Measurements from ENCODE around the gene SLC27A6.

SLC27A6 gene

GRCh38 chr5:128965011-128965637 lies at the start of gene SLC27A6:
SLC27A6 (plus strand) TSS chr5:128965488; CDS start chr5:128966138, 650 bp downstream.
- no peak for TF ChIP-seq EGR1 (IDR thresholded peaks at IDR 0.05)
- TF ChIP-seq CEBPB (IDR thresholded peaks at IDR 0.05): no peak
- TF ChIP-seq NFIC (IDR thresholded peaks at IDR 0.05): no peak
- peak; percentile 56; the same call in 1 of the 2 replicates for TF ChIP-seq MAX (IDR thresholded peaks at IDR 0.05)
- no peak for TF ChIP-seq EP300 (IDR thresholded peaks at IDR 0.05; ENCODE audit: borderline replicate concordance)
- no peak for TF ChIP-seq RAD21 (IDR thresholded peaks at IDR 0.05; ENCODE audit: low read depth)
- TF ChIP-seq TAF1 (IDR thresholded peaks at IDR 0.05; ENCODE audit: low read depth): peak; percentile 58; the same call in 1 of the 2 replicates
- TF ChIP-seq TCF12 (IDR thresholded peaks at IDR 0.05; ENCODE audit: low read depth): no peak; the same call in 1 of the 2 replicates
- peak; percentile 7; the same call in 1 of the 2 replicates for TF ChIP-seq TEAD4 (IDR thresholded peaks at IDR 0.05)
- no peak for TF ChIP-seq USF1 (IDR thresholded peaks at IDR 0.05)
- TF ChIP-seq CREB1 (IDR thresholded peaks at IDR 0.05; ENCODE audit: low read depth): no peak
- TF ChIP-seq REST (IDR thresholded peaks at IDR 0.05; ENCODE audit: low read depth): peak; percentile 22; the same call in 1 of the 2 replicates
- no peak for TF ChIP-seq FOXM1 (IDR thresholded peaks at IDR 0.05; ENCODE audit: borderline replicate concordance, low read depth)
- peak; percentile 40; the same call in 1 of the 2 replicates for TF ChIP-seq YY1 (IDR thresholded peaks at IDR 0.05; ENCODE audit: low read depth)
- peak; percentile 82 for TF ChIP-seq ZBTB7A (IDR thresholded peaks at IDR 0.05; ENCODE audit: low read depth)

GRCh38 chr5:128919542-128919941 lies 45.7 kb upstream of the SLC27A6 start:
- no peak for TF ChIP-seq EGR1 (IDR thresholded peaks at IDR 0.05)
- no peak for TF ChIP-seq ZBTB7A (IDR thresholded peaks at IDR 0.05; ENCODE audit: low read depth)
- TF ChIP-seq YY1 (IDR thresholded peaks at IDR 0.05; ENCODE audit: low read depth): no peak
- TF ChIP-seq TCF12 (IDR thresholded peaks at IDR 0.05; ENCODE audit: low read depth): no peak
- no peak for TF ChIP-seq TAF1 (IDR thresholded peaks at IDR 0.05; ENCODE audit: low read depth)

- TF ChIP-seq EGR1 (IDR thresholded peaks at IDR 0.05) (no peak), CREB1 (IDR thresholded peaks at IDR 0.05; ENCODE audit: low read depth) (no peak), CEBPB (IDR thresholded peaks at IDR 0.05) (no peak), FOXM1 (IDR thresholded peaks at IDR 0.05; ENCODE audit: borderline replicate concordance, low read depth) (no peak), ZBTB7A (IDR thresholded peaks at IDR 0.05; ENCODE audit: low read depth) (no peak), MAX (IDR thresholded peaks at IDR 0.05) (no peak), RAD21 (IDR thresholded peaks at IDR 0.05; ENCODE audit: low read depth) (no peak), TCF12 (IDR thresholded peaks at IDR 0.05; ENCODE audit: low read depth) (no peak), EP300 (IDR thresholded peaks at IDR 0.05; ENCODE audit: borderline replicate concordance) (no peak), TAF1 (IDR thresholded peaks at IDR 0.05; ENCODE audit: low read depth) (no peak), NFIC (IDR thresholded peaks at IDR 0.05) (no peak), REST (IDR thresholded peaks at IDR 0.05; ENCODE audit: low read depth) (no peak), TEAD4 (IDR thresholded peaks at IDR 0.05) (no peak)
Measured at GRCh38 chr5:128920345-128921215, 44.7 kb upstream of the SLC27A6 start.

GRCh38 chr5:128924299-128924698 lies 41.0 kb upstream of the SLC27A6 start:
- TF ChIP-seq FOXM1 (IDR thresholded peaks at IDR 0.05; ENCODE audit: borderline replicate concordance, low read depth) (no peak), CEBPB (IDR thresholded peaks at IDR 0.05) (no peak), CREB1 (IDR thresholded peaks at IDR 0.05; ENCODE audit: low read depth) (no peak), TCF12 (IDR thresholded peaks at IDR 0.05; ENCODE audit: low read depth) (no peak)

- TF ChIP-seq USF1 (IDR thresholded peaks at IDR 0.05): peak; percentile 25; the same call in 1 of the 2 replicates
- TF ChIP-seq EGR1 (IDR thresholded peaks at IDR 0.05): no peak
- TF ChIP-seq REST (IDR thresholded peaks at IDR 0.05; ENCODE audit: low read depth): no peak
- TF ChIP-seq TEAD4 (IDR thresholded peaks at IDR 0.05): no peak
Measured at GRCh38 chr5:128925973-128926372, 39.3 kb upstream of the SLC27A6 start.
